HG02884 (cell line): ENCODE results near the gene WWOX.
A peak's percentile ranks its signal among the peaks of the same experiment; 100 is the strongest.

Experiments used
- ATAC-seq: cut with Tn5 transposase; IDR thresholded peaks from one replicate; pipeline ENCODE4 v1.9.1; 2021; ENCODE audit warnings: mild to moderate bottlenecking, moderate library complexity; ENCODE audit not compliant: unreplicated experiment

Gene WWOX

GRCh38 chr16:78452025-78452555 is 352.6 kb downstream of the WWOX start:
- ATAC-seq = no peak

- no peak for ATAC-seq
Observed at GRCh38 chr16:78455861-78456260, 356.4 kb downstream of the WWOX start.

GRCh38 chr16:78458588-78458987 is 359.1 kb downstream of the WWOX start:
- no peak for ATAC-seq

- no peak for ATAC-seq
Observed at GRCh38 chr16:78460428-78460827, 361.0 kb downstream of the WWOX start.

GRCh38 chr16:78461087-78461486 is 361.6 kb downstream of the WWOX start:
- no peak for ATAC-seq

GRCh38 chr16:78461496-78462287 is 362.2 kb downstream of the WWOX start:
- no peak for ATAC-seq

GRCh38 chr16:78462288-78463208 is 363.1 kb downstream of the WWOX start:
- no peak for ATAC-seq

GRCh38 chr16:78463591-78463990 is 364.1 kb downstream of the WWOX start:
- no peak for ATAC-seq

GRCh38 chr16:78464833-78465232 is 365.4 kb downstream of the WWOX start:
- ATAC-seq = no peak

GRCh38 chr16:78465730-78466129 is 366.3 kb downstream of the WWOX start:
- ATAC-seq = no peak

GRCh38 chr16:78469787-78470186 is 370.3 kb downstream of the WWOX start:
- ATAC-seq = no peak

GRCh38 chr16:78473031-78473699 is 373.7 kb downstream of the WWOX start:
- no peak for ATAC-seq

- ATAC-seq = peak; percentile 93
Observed at GRCh38 chr16:78474762-78475161, 375.3 kb downstream of the WWOX start.

GRCh38 chr16:78476615-78477014 is 377.2 kb downstream of the WWOX start:
- no peak for ATAC-seq

- ATAC-seq = no peak
Observed at GRCh38 chr16:78478267-78478861, 378.9 kb downstream of the WWOX start.

- ATAC-seq = no peak
Observed at GRCh38 chr16:78479723-78480122, 380.3 kb downstream of the WWOX start.

GRCh38 chr16:78480588-78480987 is 381.1 kb downstream of the WWOX start:
- no peak for ATAC-seq

GRCh38 chr16:78483124-78483992 is 383.9 kb downstream of the WWOX start:
- no peak for ATAC-seq

GRCh38 chr16:78484509-78485058 is 385.1 kb downstream of the WWOX start:
- ATAC-seq = no peak
